ENCODE data around the gene PLEKHG7. TPM values are rescaled to one million over a fixed set of nuclear protein-coding genes. Genes with fewer than 3 reads are reported as not detected.
"Not testable (repeated sequence)": the region's sequence is repeated elsewhere in the genome, so short reads cannot be mapped to it uniquely, and the experiment has no call there.

Gene PLEKHG7
- polyA plus RNA-seq, 1 donor from 2014 or later = 12.0 TPM

- H3K4me3 Mint-ChIP-seq = no peak overlapping the region
- no peak overlapping the region for H3K27ac Mint-ChIP-seq
- peaks cover 0 to 6% (median 0%) of the 10 kb centered on the region in 3 donors for H3K4me1 Mint-ChIP-seq
- H3K9me3 Mint-ChIP-seq = no peaks in the 10 kb centered on the region
- peaks cover 17% of the 10 kb centered on the region for H3K36me3 Mint-ChIP-seq
- H3K27me3 Mint-ChIP-seq = no peaks in the 10 kb centered on the region
Measured at GRCh38 chr12:92729773-92730305, 27.1 kb downstream of the PLEKHG7 start.

- Mint-ChIP-seq H3K27ac (no peak overlapping the region), H3K4me1 (peaks cover 0 to 1% (median 0%) of the 10 kb centered on the region in 3 donors), H3K36me3 (peaks cover 16% of the 10 kb centered on the region), H3K27me3 (no peaks in the 10 kb centered on the region), H3K4me3 (no peak overlapping the region), H3K9me3 (no peaks in the 10 kb centered on the region)
Measured at GRCh38 chr12:92730758-92731157, 28.0 kb downstream of the PLEKHG7 start.

GRCh38 chr12:92732216-92732615 lies 29.4 kb downstream of the PLEKHG7 start:
- Mint-ChIP-seq H3K4me3 (no peak overlapping the region), H3K36me3 (peaks cover 14% of the 10 kb centered on the region), H3K9me3 (no peaks in the 10 kb centered on the region), H3K4me1 (peaks cover 0 to 1% (median 0%) of the 10 kb centered on the region in 3 donors), H3K27me3 (no peaks in the 10 kb centered on the region), H3K27ac (no peak overlapping the region)

GRCh38 chr12:92732716-92733115 lies 29.9 kb downstream of the PLEKHG7 start:
- Mint-ChIP-seq H3K4me3 (no peak overlapping the region), H3K27me3 (no peaks in the 10 kb centered on the region)

GRCh38 chr12:92733181-92733580 lies 30.4 kb downstream of the PLEKHG7 start:
- H3K27me3 Mint-ChIP-seq = no peaks in the 10 kb centered on the region
- H3K27ac Mint-ChIP-seq = no peak overlapping the region
- H3K9me3 Mint-ChIP-seq = no peaks in the 10 kb centered on the region
- peaks cover 18% of the 10 kb centered on the region for H3K36me3 Mint-ChIP-seq
- H3K4me1 Mint-ChIP-seq = peaks cover 0 to 1% (median 0%) of the 10 kb centered on the region in 3 donors
- no peak overlapping the region for H3K4me3 Mint-ChIP-seq

More at GRCh38 chr12:92732716-92733115, 29.9 kb downstream of the PLEKHG7 start:
- Mint-ChIP-seq H3K4me1 (peaks cover 0 to 1% (median 0%) of the 10 kb centered on the region in 3 donors), H3K36me3 (peaks cover 16% of the 10 kb centered on the region), H3K9me3 (no peaks in the 10 kb centered on the region), H3K27ac (no peak overlapping the region)

- peaks cover 19% of the 10 kb centered on the region for H3K36me3 Mint-ChIP-seq
- H3K4me1 Mint-ChIP-seq = peaks cover 0 to 1% (median 0%) of the 10 kb centered on the region in 3 donors
- no peaks in the 10 kb centered on the region for H3K9me3 Mint-ChIP-seq
- H3K27ac Mint-ChIP-seq = no peak overlapping the region
- H3K4me3 Mint-ChIP-seq = no peak overlapping the region
- H3K27me3 Mint-ChIP-seq = no peaks in the 10 kb centered on the region
Measured at GRCh38 chr12:92733661-92734060, 30.9 kb downstream of the PLEKHG7 start.

- Mint-ChIP-seq H3K4me3 (no peak overlapping the region), H3K27me3 (no peaks in the 10 kb centered on the region), H3K36me3 (peaks cover 21% of the 10 kb centered on the region), H3K9me3 (no peaks in the 10 kb centered on the region), H3K27ac (peak overlapping the region in 2 of 3 donors; percentile 60 to 71), H3K4me1 (peaks cover 0 to 1% (median 0%) of the 10 kb centered on the region in 3 donors)
Measured at GRCh38 chr12:92735131-92735721, 32.4 kb downstream of the PLEKHG7 start.

- peaks cover 0 to 1% (median 0%) of the 10 kb centered on the region in 3 donors for H3K4me1 Mint-ChIP-seq
- H3K27ac Mint-ChIP-seq = peak overlapping the region in 1 of 3 donors; percentile 69
- peaks cover 23% of the 10 kb centered on the region for H3K36me3 Mint-ChIP-seq
- no peak overlapping the region for H3K4me3 Mint-ChIP-seq
- no peaks in the 10 kb centered on the region for H3K9me3 Mint-ChIP-seq
- H3K27me3 Mint-ChIP-seq = no peaks in the 10 kb centered on the region
Measured at GRCh38 chr12:92736605-92737004, 33.8 kb downstream of the PLEKHG7 start.

- no peak overlapping the region for H3K4me3 Mint-ChIP-seq
- H3K36me3 Mint-ChIP-seq = peaks cover 28% of the 10 kb centered on the region
- H3K4me1 Mint-ChIP-seq = peaks cover 0 to 1% (median 0%) of the 10 kb centered on the region in 3 donors
- H3K9me3 Mint-ChIP-seq = no peaks in the 10 kb centered on the region
- H3K27ac Mint-ChIP-seq = no peak overlapping the region
- no peaks in the 10 kb centered on the region for H3K27me3 Mint-ChIP-seq
Measured at GRCh38 chr12:92737855-92738850, 35.4 kb downstream of the PLEKHG7 start.

GRCh38 chr12:92739113-92739512 lies 36.3 kb downstream of the PLEKHG7 start:
- Mint-ChIP-seq H3K4me3 (no peak overlapping the region), H3K36me3 (peaks cover 30% of the 10 kb centered on the region), H3K27ac (no peak overlapping the region), H3K27me3 (no peaks in the 10 kb centered on the region), H3K4me1 (peaks cover 0 to 1% (median 0%) of the 10 kb centered on the region in 3 donors), H3K9me3 (no peaks in the 10 kb centered on the region)

GRCh38 chr12:92740411-92740810 lies 37.6 kb downstream of the PLEKHG7 start:
- H3K4me3 Mint-ChIP-seq = no peak overlapping the region
- H3K36me3 Mint-ChIP-seq = peaks cover 24% of the 10 kb centered on the region
- H3K27ac Mint-ChIP-seq = no peak overlapping the region
- H3K9me3 Mint-ChIP-seq = no peaks in the 10 kb centered on the region
- H3K27me3 Mint-ChIP-seq = no peaks in the 10 kb centered on the region
- H3K4me1 Mint-ChIP-seq = no peaks in the 10 kb centered on the region

- H3K4me1 Mint-ChIP-seq = peaks cover 0 to 10% (median 0%) of the 10 kb centered on the region in 3 donors
- no peaks in the 10 kb centered on the region for H3K9me3 Mint-ChIP-seq
- H3K27ac Mint-ChIP-seq = peak overlapping the region in 1 of 3 donors; percentile 23
- H3K36me3 Mint-ChIP-seq = peaks cover 31% of the 10 kb centered on the region
- no peaks in the 10 kb centered on the region for H3K27me3 Mint-ChIP-seq
- no peak overlapping the region for H3K4me3 Mint-ChIP-seq
Measured at GRCh38 chr12:92743026-92743425, 40.2 kb downstream of the PLEKHG7 start.

- no peaks in the 10 kb centered on the region for H3K27me3 Mint-ChIP-seq
- no peaks in the 10 kb centered on the region for H3K9me3 Mint-ChIP-seq
- no peak overlapping the region for H3K27ac Mint-ChIP-seq
- no peak overlapping the region for H3K4me3 Mint-ChIP-seq
- H3K36me3 Mint-ChIP-seq = peaks cover 31% of the 10 kb centered on the region
- H3K4me1 Mint-ChIP-seq = peaks cover 0 to 10% (median 0%) of the 10 kb centered on the region in 3 donors
Measured at GRCh38 chr12:92745856-92746550, 43.2 kb downstream of the PLEKHG7 start.

- Mint-ChIP-seq H3K4me3 (no peak overlapping the region), H3K27me3 (no peaks in the 10 kb centered on the region), H3K9me3 (no peaks in the 10 kb centered on the region), H3K4me1 (peaks cover 0 to 10% (median 0%) of the 10 kb centered on the region in 3 donors), H3K36me3 (peaks cover 29% of the 10 kb centered on the region), H3K27ac (no peak overlapping the region)
Measured at GRCh38 chr12:92747151-92747550, 44.4 kb downstream of the PLEKHG7 start.

- H3K36me3 Mint-ChIP-seq = peaks cover 29% of the 10 kb centered on the region
- H3K27ac Mint-ChIP-seq, H3K27me3 Mint-ChIP-seq, H3K4me1 Mint-ChIP-seq, H3K9me3 Mint-ChIP-seq, H3K4me3 Mint-ChIP-seq: not testable (repeated sequence)
Measured at GRCh38 chr12:92749691-92750090, 46.9 kb downstream of the PLEKHG7 start.

All from IgD-negative memory B cell (primary cell).